SIG-M5 (cell line): ENCODE data around the gene CDK16.
"Not testable (repeated sequence)": the region's sequence is repeated elsewhere in the genome, so short reads cannot be mapped to it uniquely, and the experiment has no call there.

ENCODE experiments used
- DNase-seq: peaks from one replicate; lab custom pipeline; 2025; lab: John Stamatoyannopoulos, UW

Gene CDK16

GRCh38 chrX:47250017-47250347 lies 31.5 kb downstream of the CDK16 start:
- no peak for DNase-seq

- DNase-seq = not testable (repeated sequence)
These were observed 39.1 kb downstream of the CDK16 start for GRCh38 chrX:47257620-47258019.

- no peak for DNase-seq
These were observed 46.1 kb downstream of the CDK16 start for GRCh38 chrX:47264483-47265173.

GRCh38 chrX:47266643-47267042 lies 48.2 kb downstream of the CDK16 start:
- no peak for DNase-seq

- DNase-seq = no peak
These were observed 53.5 kb downstream of the CDK16 start for GRCh38 chrX:47272013-47272408.

GRCh38 chrX:47273011-47273730 lies 54.7 kb downstream of the CDK16 start:
- DNase-seq = no peak

GRCh38 chrX:47278691-47279090 lies 60.2 kb downstream of the CDK16 start:
- no peak for DNase-seq
